A549 treated with AZD2906 at 1 μM for 4 hours (cell line): Measurements from ENCODE around the gene DDX6. TPM values are rescaled to one million over a fixed set of nuclear protein-coding genes. Genes with fewer than 3 reads are reported as not detected.

Experiments used
- total RNA-seq: library from RNA; stranded (reverse); fragments of 200-300 nt; extraction: Qiagen RNA extraction; gene quantifications from 5 replicates; pipeline ENCODE4 v1.2.3, GENCODE V29; 2022

DDX6 gene
- total RNA-seq = 19.2 to 31.9 TPM (median 21.3 TPM) in 5 replicates

GRCh38 chr11:118791111-118791960, at the start of gene DDX6:
DDX6 (minus strand) TSS chr11:118791164; CDS start chr11:118786251, 4,913 bp downstream.

Other genes starting within 250 kb of the DDX6 start
- 14.8 to 18.8 TPM (median 16.3 TPM) in 5 replicates for gene IFT46, start 225.2 kb downstream of the DDX6 start, total RNA-seq
- 81.8 to 101 TPM (median 84.7 TPM) in 5 replicates for gene ARCN1, start 218.8 kb downstream of the DDX6 start, total RNA-seq
- gene PHLDB1, start 183.5 kb downstream of the DDX6 start, total RNA-seq = 8.2 to 10.0 TPM (median 8.6 TPM) in 5 replicates
- 0.05 TPM in 1 of 5 replicates, not detected in the others for gene TREH, start 111.5 kb downstream of the DDX6 start, total RNA-seq
- gene CXCR5, start 92.7 kb upstream of the DDX6 start, total RNA-seq = 0.09 to 0.19 TPM (median 0.14 TPM) in 5 replicates
- 138 to 215 TPM (median 187 TPM) in 5 replicates for gene BCL9L, start 134.8 kb upstream of the DDX6 start, total RNA-seq
- 0.23 to 1.2 TPM (median 0.90 TPM) in 5 replicates for gene UPK2, start 165.1 kb upstream of the DDX6 start, total RNA-seq
- not detected in 5 replicates for gene FOXR1, start 180.6 kb upstream of the DDX6 start, total RNA-seq
- gene CENATAC, start 207.0 kb upstream of the DDX6 start, total RNA-seq = 10.2 to 14.9 TPM (median 10.6 TPM) in 5 replicates
- 771 to 1,028 TPM (median 776 TPM) in 5 replicates for gene RPS25, start 227.2 kb upstream of the DDX6 start, total RNA-seq
- 58.5 to 64.0 TPM (median 60.1 TPM) in 5 replicates for gene TRAPPC4, start 227.6 kb upstream of the DDX6 start, total RNA-seq
- 11.4 to 12.0 TPM (median 11.6 TPM) in 5 replicates for gene SLC37A4, start 239.7 kb upstream of the DDX6 start, total RNA-seq